SK-N-SH (cell line): ENCODE data around the gene PLCG2. TPM values are rescaled to one million over a fixed set of nuclear protein-coding genes. Genes with fewer than 3 reads are reported as not detected.

Experiments used
- CTCF ChIA-PET: fragments of 300-600, 350-600 bp; formaldehyde crosslinking; extraction: SDS; loops from one replicate; lab custom pipeline; 2021; lab: Yijun Ruan, JAX
- POLR2A ChIA-PET: fragments of 350-600 bp; sonication (Branson Sonifier 250); formaldehyde crosslinking; extraction: SDS; loops from one replicate; lab custom pipeline; 2020; ENCODE audit warnings: antibody characterized with exemption, inconsistent platforms; lab: Yijun Ruan, JAX
- DNase-seq: peaks from one replicate; pipeline ENCODE4 v3.0.0; 2012
- H2AFZ ChIP-seq: fragments of 200-600 bp; sonication (generic); 2 replicates; pipeline ENCODE4 v1.8.1; 2016; ENCODE audit warnings: antibody characterized with exemption, mild to moderate bottlenecking, low read depth
- H3F3A ChIP-seq: fragments of 200-600 bp; sonication (generic); replicated peaks from 2 replicates; pipeline ENCODE3; 2016; ENCODE audit warnings: antibody characterized with exemption, mild to moderate bottlenecking; ENCODE audit not compliant: insufficient read depth
- H3K27ac ChIP-seq, 2 experiments: fragments of 200-500 bp in 1 of 2; fragments of 200-600 bp in 1 of 2; sonication (Bioruptor generic) in 1 of 2; sonication (generic), shearing (Covaris generic) in 1 of 2; 2 replicates each; pipeline versions ENCODE4 v1.5.1 to v1.6.1; 2014 to 2016; ENCODE audit warnings: low read depth in 2 of 2, inconsistent platforms in 1 of 2, low read length in 1 of 2, mild to moderate bottlenecking in 1 of 2, mixed read lengths in 1 of 2
- H3K27me3 ChIP-seq: fragments of 200-600 bp; sonication (generic), shearing (Covaris generic); 2 replicates; pipeline ENCODE4 v1.6.1; 2016; ENCODE audit warnings: mixed run types; ENCODE audit not compliant: insufficient read depth
- H3K36me3 ChIP-seq, 2 experiments: fragments of 200-500 bp in 1 of 2; fragments of 200-600 bp in 1 of 2; sonication (Bioruptor generic) in 1 of 2; sonication (generic) in 1 of 2; replicated peaks in 1 of 2; 2 replicates each; pipeline versions ENCODE3 to v1.5.1; 2014 to 2016; ENCODE audit warnings: low read length in 1 of 2, mild to moderate bottlenecking in 1 of 2; ENCODE audit not compliant: insufficient read depth in 2 of 2, control insufficient read depth in 1 of 2
- H3K4me1 ChIP-seq, 2 experiments: fragments of 200-500 bp in 1 of 2; fragments of 200-600 bp in 1 of 2; sonication (Bioruptor generic) in 1 of 2; sonication (generic), shearing (Covaris generic) in 1 of 2; 2 replicates each; pipeline versions ENCODE4 v1.5.1 to v1.6.1; 2014 to 2016; ENCODE audit warnings: low read depth in 1 of 2, low read length in 1 of 2, mixed run types in 1 of 2; ENCODE audit not compliant: insufficient read depth in 2 of 2, control insufficient read depth in 1 of 2
- H3K4me2 ChIP-seq: fragments of 200-600 bp; sonication (generic), shearing (Covaris generic); 2 replicates; pipeline ENCODE4 v1.6.1; 2017; ENCODE audit warnings: mixed run types
- H3K4me3 ChIP-seq, 2 experiments: fragments of 200-500 bp in 1 of 2; fragments of 200-600 bp in 1 of 2; sonication (Bioruptor generic) in 1 of 2; sonication (generic), shearing (Covaris generic) in 1 of 2; 2 replicates each; pipeline versions ENCODE4 v1.5.1 to v1.8.1; 2014 to 2016; ENCODE audit warnings: low read depth in 2 of 2, inconsistent platforms in 1 of 2, low read length in 1 of 2, mild to moderate bottlenecking in 1 of 2, mixed read lengths in 1 of 2, moderate library complexity in 1 of 2
- H3K79me2 ChIP-seq: fragments of 200-600 bp; sonication (generic); 2 replicates; pipeline ENCODE4 v1.8.1; 2017; ENCODE audit warnings: mild to moderate bottlenecking; ENCODE audit not compliant: insufficient read depth
- H3K9ac ChIP-seq: fragments of 200-600 bp; sonication (generic); 2 replicates; pipeline ENCODE4 v1.6.1; 2017; ENCODE audit warnings: mixed run types
- H3K9me2 ChIP-seq: fragments of 200-600 bp; sonication (generic); 2 replicates; pipeline ENCODE4 v1.6.1; 2017; ENCODE audit warnings: mixed run types
- H3K9me3 ChIP-seq: fragments of 200-600 bp; sonication (generic); 2 replicates; pipeline ENCODE4 v1.6.1; 2017; ENCODE audit warnings: mixed run types, mild to moderate bottlenecking, moderate library complexity
- H4K20me1 ChIP-seq: fragments of 200-600 bp; sonication (generic); 2 replicates; pipeline ENCODE4 v1.6.1; 2017; ENCODE audit warnings: mild to moderate bottlenecking, mixed run types; ENCODE audit not compliant: insufficient read depth
- CHD2 ChIP-seq: fragments of 150-350 bp; IDR thresholded peaks from 2 replicates; pipeline ENCODE4 v1.6.1; 2018; ENCODE audit warnings: low read length; ENCODE audit not compliant: partially characterized antibody
- ELF1 ChIP-seq: IDR thresholded peaks from 2 replicates; pipeline ENCODE4 v1.4.0; 2012
- EZH2phosphoT487 ChIP-seq: fragments of 200-600 bp; sonication (generic); IDR thresholded peaks from 2 replicates; pipeline ENCODE4 v1.6.1; 2017; ENCODE audit warnings: low read depth, mixed run types, mild to moderate bottlenecking, antibody characterized with exemption, moderate library complexity, borderline replicate concordance
- FOXJ3 ChIP-seq: sonication (generic); formaldehyde crosslinking; IDR thresholded peaks from 2 replicates; pipeline ENCODE4 v1.5.1; 2020; ENCODE audit warnings: mild to moderate bottlenecking, missing genetic modification reagents
- FOXM1 ChIP-seq: IDR thresholded peaks from 2 replicates; pipeline ENCODE4 v1.4.0; 2012; ENCODE audit warnings: low read depth, mild to moderate bottlenecking
- GATA2 ChIP-seq: sonication (generic); formaldehyde crosslinking; IDR thresholded peaks from 2 replicates; pipeline ENCODE4 v1.5.0; 2020; ENCODE audit warnings: mild to moderate bottlenecking, missing genetic modification reagents
- IRF3 ChIP-seq: fragments of 150-350 bp; IDR thresholded peaks from 2 replicates; pipeline ENCODE4 v1.6.1; 2016; ENCODE audit warnings: mild to moderate bottlenecking, low read depth, low read length
- MXI1 ChIP-seq: IDR thresholded peaks from 2 replicates; pipeline ENCODE4 v1.6.1; 2012; ENCODE audit warnings: mild to moderate bottlenecking, low read depth, low read length, improper control_type of control experiment
- NFIC ChIP-seq: IDR thresholded peaks from 2 replicates; pipeline ENCODE4 v1.4.0; 2012; ENCODE audit warnings: borderline replicate concordance
- POLR2AphosphoS5 ChIP-seq: IDR thresholded peaks from 2 replicates; pipeline ENCODE4 v1.6.1; 2012; ENCODE audit warnings: low read depth, low read length
- REST ChIP-seq: IDR thresholded peaks from 2 replicates; pipeline ENCODE4 v1.6.1; 2012; ENCODE audit warnings: mild to moderate bottlenecking, low read depth, low read length, moderate library complexity
- RFX5 ChIP-seq: IDR thresholded peaks from 2 replicates; pipeline ENCODE4 v1.6.1; 2012; ENCODE audit warnings: mild to moderate bottlenecking, improper control_type of control experiment, low read length
- RXRA ChIP-seq: IDR thresholded peaks from 2 replicates; pipeline ENCODE4 v1.4.0; 2012; ENCODE audit warnings: low read depth, mild to moderate bottlenecking, borderline replicate concordance
- SIN3A ChIP-seq: IDR thresholded peaks from 2 replicates; pipeline ENCODE4 v1.6.1; 2012; ENCODE audit warnings: low read depth, mild to moderate bottlenecking, low read length, moderate library complexity, borderline replicate concordance
- SMC3 ChIP-seq: IDR thresholded peaks from 2 replicates; pipeline ENCODE4 v1.6.1; 2012; ENCODE audit warnings: low read depth, low read length, improper control_type of control experiment
- TAF1 ChIP-seq: IDR thresholded peaks from 2 replicates; pipeline ENCODE4 v1.6.1; 2012; ENCODE audit warnings: low read depth, mild to moderate bottlenecking, low read length, moderate library complexity, borderline replicate concordance
- TEAD4 ChIP-seq: IDR thresholded peaks from 2 replicates; pipeline ENCODE4 v1.4.0; 2012; ENCODE audit warnings: mild to moderate bottlenecking, borderline replicate concordance; ENCODE audit not compliant: insufficient read depth
- USF2 ChIP-seq: fragments of 150-350 bp; IDR thresholded peaks from 2 replicates; pipeline ENCODE4 v1.6.1; 2017; ENCODE audit warnings: antibody characterized with exemption, low read length, low read depth, borderline replicate concordance
- ZBTB33 ChIP-seq: IDR thresholded peaks from 2 replicates; pipeline ENCODE4 v1.4.0; 2012; ENCODE audit warnings: low read depth, borderline replicate concordance
- WGBS: methylation state at CpG from one replicate; pipeline ENCODE4 v1.1.6; 2017; ENCODE audit warnings: low lambda C conversion rate; 5-methylcytosine and 5-hydroxymethylcytosine counted together
- polyA plus RNA-seq, 3 experiments: library from polyadenylated mRNA; depleted of rRNA; stranded (reverse); fragments of >200 nt; gene quantifications; 2 replicates each; pipeline ENCODE4 v1.2.3, GENCODE V29; 2012

Gene PLCG2
- polyA plus RNA-seq, 1 of the 3 experiments (the other 2 are of a cell fraction), result 0.23 TPM

- Histone ChIP-seq H3K4me3 (no peak overlapping the region), H4K20me1 (no peaks in the 10 kb centered on the region), H3K9me2 (no peaks in the 10 kb centered on the region), H3K4me1 (peaks cover 0 to 4% of the 10 kb centered on the region in 2 experiments; a peak in 1 of 4 replicates), H3K9me3 (no peaks in the 10 kb centered on the region), H3K27ac (no peak overlapping the region), H3K27me3 (no peaks in the 10 kb centered on the region; the same call in 1 of the 2 replicates), H3K9ac (no peak overlapping the region), H3K4me2 (no peak overlapping the region), H3K36me3 (no peaks in the 10 kb centered on the region), H3F3A (no peaks in the 10 kb centered on the region), H3K79me2 (no peaks in the 10 kb centered on the region), H2AFZ (no peak overlapping the region)
- POLR2A ChIA-PET, result no interaction called here
- CTCF ChIA-PET, result interaction anchor here (0.6 to 6.3 kb wide), 9 partner anchors 9 to 735 kb away, joined by 3 to 51 read pairs (median 5); no protein-coding TSS in a partner anchor
- WGBS, result 64% methylated on average over 15 of the region's 18 CpGs
- no peak for DNase-seq
- TF ChIP-seq ZBTB33 (no peak), GATA2 (CRISPR knock-in tag) (no peak), MXI1 (no peak), CHD2 (no peak), ELF1 (no peak), FOXM1 (no peak), REST (no peak), RFX5 (no peak), NFIC (no peak), USF2 (no peak), EZH2phosphoT487 (no peak), POLR2AphosphoS5 (no peak), IRF3 (no peak), SMC3 (no peak), TAF1 (no peak), FOXJ3 (CRISPR knock-in tag) (no peak), RXRA (no peak), TEAD4 (no peak), SIN3A (no peak)
These were observed 40.2 kb upstream of the PLCG2 start for GRCh38 chr16:81738783-81739496.
